Fibroblast of lung (primary cell): Measurements from ENCODE around the gene METTL25B.

Source experiments
- CTCF ChIP-seq, 2 donors: IDR thresholded peaks in 1 of 2; conservative IDR thresholded peaks in 1 of 2; 1 replicate in 1 of 2; 2 replicates in 1 of 2; pipeline ENCODE4 v1.5.1; 2011 to 2012; ENCODE audit warnings: low read length in 2 of 2, control low read depth in 1 of 2, inconsistent platforms in 1 of 2, low read depth in 1 of 2, mild to moderate bottlenecking in 1 of 2
- EZH2 ChIP-seq: IDR thresholded peaks from 2 replicates; pipeline ENCODE4 v1.5.1; 2012; ENCODE audit warnings: low read length, control low read depth, mild to moderate bottlenecking; ENCODE audit errors: missing control alignments

GRCh38 chr1:156767101-156767878 lies 39.0 kb downstream of the METTL25B start, which contains the start of gene PRCC:
- no peak for TF ChIP-seq CTCF (conservative IDR thresholded peaks at IDR 0.05 in 1 of 2, IDR thresholded peaks at IDR 0.05 in 1 of 2; ENCODE audit: low read depth in 1 of 2, low read length in 2 of 2)
- no peak for TF ChIP-seq EZH2
